Measurements from ENCODE around the gene PLCB1.

PLCB1 gene

GRCh38 chr20:8876366-8876765 lies 744.3 kb downstream of the PLCB1 start:
- no peak for TF ChIP-seq CTCF (IDR thresholded peaks at IDR 0.05; ENCODE audit: low read length, missing control alignments)
- no peak overlapping the region for H3K4me3 ChIP-seq (replicated peaks; ENCODE audit: low read depth, low read length)

GRCh38 chr20:8877294-8877693 lies 745.2 kb downstream of the PLCB1 start:
- DNase-seq (ENCODE audit: low read depth): no peak
- H3K4me3 ChIP-seq (replicated peaks; ENCODE audit: low read depth, low read length): no peak overlapping the region
- TF ChIP-seq CTCF (IDR thresholded peaks at IDR 0.05; ENCODE audit: low read length, missing control alignments): no peak

More at GRCh38 chr20:8876366-8876765, 744.3 kb downstream of the PLCB1 start:
- no peak for DNase-seq (ENCODE audit: low read depth)

- DNase-seq (ENCODE audit: low read depth): no peak
- H3K4me3 ChIP-seq (replicated peaks; ENCODE audit: low read depth, low read length): no peak overlapping the region
- no peak for TF ChIP-seq CTCF (IDR thresholded peaks at IDR 0.05; ENCODE audit: low read length, missing control alignments)
These were observed 747.6 kb downstream of the PLCB1 start for GRCh38 chr20:8879669-8880068.

GRCh38 chr20:8880085-8880853 lies 748.2 kb downstream of the PLCB1 start:
- no peak overlapping the region for H3K4me3 ChIP-seq (replicated peaks; ENCODE audit: low read depth, low read length)
- no peak for DNase-seq (ENCODE audit: low read depth)
- no peak for TF ChIP-seq CTCF (IDR thresholded peaks at IDR 0.05; ENCODE audit: low read length, missing control alignments)

GRCh38 chr20:8891039-8891438 lies 759.0 kb downstream of the PLCB1 start:
- H3K4me3 ChIP-seq (replicated peaks; ENCODE audit: low read depth, low read length): no peak overlapping the region
- no peak for DNase-seq (ENCODE audit: low read depth)
- TF ChIP-seq CTCF (IDR thresholded peaks at IDR 0.05; ENCODE audit: low read length, missing control alignments): no peak

- no peak for TF ChIP-seq CTCF (IDR thresholded peaks at IDR 0.05; ENCODE audit: low read length, missing control alignments)
- H3K4me3 ChIP-seq (replicated peaks; ENCODE audit: low read depth, low read length): no peak overlapping the region
- DNase-seq (ENCODE audit: low read depth): no peak
These were observed 763.4 kb downstream of the PLCB1 start for GRCh38 chr20:8895472-8895871.

- TF ChIP-seq CTCF (IDR thresholded peaks at IDR 0.05; ENCODE audit: low read length, missing control alignments): no peak
- no peak overlapping the region for H3K4me3 ChIP-seq (replicated peaks; ENCODE audit: low read depth, low read length)
- no peak for DNase-seq (ENCODE audit: low read depth)
These were observed 766.8 kb downstream of the PLCB1 start for GRCh38 chr20:8898823-8899222.

Measured in fibroblast of pulmonary artery (primary cell).